ENCODE measurements around the gene POMT2.

POMT2 gene, protein sequence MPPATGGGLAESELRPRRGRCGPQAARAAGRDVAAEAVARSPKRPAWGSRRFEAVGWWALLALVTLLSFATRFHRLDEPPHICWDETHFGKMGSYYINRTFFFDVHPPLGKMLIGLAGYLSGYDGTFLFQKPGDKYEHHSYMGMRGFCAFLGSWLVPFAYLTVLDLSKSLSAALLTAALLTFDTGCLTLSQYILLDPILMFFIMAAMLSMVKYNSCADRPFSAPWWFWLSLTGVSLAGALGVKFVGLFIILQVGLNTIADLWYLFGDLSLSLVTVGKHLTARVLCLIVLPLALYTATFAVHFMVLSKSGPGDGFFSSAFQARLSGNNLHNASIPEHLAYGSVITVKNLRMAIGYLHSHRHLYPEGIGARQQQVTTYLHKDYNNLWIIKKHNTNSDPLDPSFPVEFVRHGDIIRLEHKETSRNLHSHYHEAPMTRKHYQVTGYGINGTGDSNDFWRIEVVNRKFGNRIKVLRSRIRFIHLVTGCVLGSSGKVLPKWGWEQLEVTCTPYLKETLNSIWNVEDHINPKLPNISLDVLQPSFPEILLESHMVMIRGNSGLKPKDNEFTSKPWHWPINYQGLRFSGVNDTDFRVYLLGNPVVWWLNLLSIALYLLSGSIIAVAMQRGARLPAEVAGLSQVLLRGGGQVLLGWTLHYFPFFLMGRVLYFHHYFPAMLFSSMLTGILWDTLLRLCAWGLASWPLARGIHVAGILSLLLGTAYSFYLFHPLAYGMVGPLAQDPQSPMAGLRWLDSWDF

DNA sequence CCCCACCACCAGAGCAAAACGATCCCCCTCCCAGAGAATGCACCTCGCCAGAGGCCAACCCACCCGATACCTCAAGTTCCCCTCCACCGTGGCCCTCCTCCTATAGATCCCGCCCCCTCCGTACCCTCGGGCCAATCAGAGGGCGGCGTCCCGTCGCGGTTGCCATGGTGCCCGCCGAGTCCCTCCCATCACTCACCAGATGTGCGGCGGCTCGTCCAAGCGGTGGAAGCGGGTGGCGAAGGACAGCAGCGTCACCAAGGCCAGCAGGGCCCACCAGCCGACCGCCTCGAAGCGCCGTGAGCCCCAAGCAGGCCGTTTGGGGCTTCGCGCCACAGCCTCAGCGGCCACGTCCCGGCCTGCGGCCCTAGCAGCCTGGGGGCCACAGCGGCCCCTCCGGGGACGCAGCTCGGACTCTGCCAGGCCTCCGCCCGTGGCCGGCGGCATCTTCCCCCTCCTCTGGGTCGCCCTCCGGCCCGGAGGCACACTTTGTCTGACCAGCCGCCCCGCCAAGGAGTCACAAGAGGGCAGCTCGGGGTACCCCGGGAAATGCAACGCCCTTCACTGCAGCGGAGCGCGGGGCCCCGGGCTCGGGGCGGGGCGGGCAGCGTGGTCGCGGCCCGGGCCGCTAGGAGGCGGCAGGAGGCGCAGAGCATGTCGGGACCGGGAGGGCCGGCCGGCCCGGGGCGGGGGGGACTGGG lies at the start of gene POMT2:
POMT2 (minus strand) TSS at position 646 of the 698 bp plus-strand sequence; CDS start at position 444, 202 bp downstream.
- no peaks in the 10 kb centered on the region for H3K36me3 ChIP-seq (replicated peaks)
- no peaks in the 10 kb centered on the region for H3K9me3 ChIP-seq
- in situ Hi-C loops (cut with MboI; ENCODE audit: low sequenced_read_pairs), result no loop called here
- peak within 1 kb of the TSS; percentile 78 for H3K4me3 ChIP-seq
- peaks cover 14% of the 10 kb centered on the region for H3K4me1 ChIP-seq
- no peaks in the 10 kb centered on the region for H3K27me3 ChIP-seq (ENCODE audit: low read depth)
- DNase-seq (ENCODE audit: low spot score in 2 of 2), result peak; percentile 87 to 97

DNA sequence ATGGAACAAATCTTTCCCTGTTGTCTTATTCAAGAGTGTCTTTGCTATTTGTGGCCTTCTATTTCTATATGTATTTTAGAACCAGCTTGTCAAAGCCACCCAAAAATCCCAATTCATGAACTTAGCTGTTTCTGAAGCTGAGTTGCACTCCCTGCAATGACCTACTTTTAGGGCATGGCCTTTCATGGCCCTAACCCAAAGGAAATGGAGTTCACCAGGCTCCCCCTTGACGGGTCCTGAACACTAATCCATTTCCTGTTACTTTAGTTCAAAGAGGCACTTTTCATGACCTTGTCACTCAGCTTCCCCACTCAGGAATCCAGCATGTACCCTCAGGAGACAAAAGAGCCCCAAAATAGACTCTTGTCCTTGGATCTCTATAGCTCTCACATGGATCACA lies 48.6 kb upstream of the POMT2 start:
- DNase-seq (ENCODE audit: low spot score in 2 of 2), result no peak
- Histone ChIP-seq H3K36me3 (replicated peaks) (peaks cover 3% of the 10 kb centered on the region; the same call in 1 of the 2 replicates), H3K27me3 (ENCODE audit: low read depth) (no peaks in the 10 kb centered on the region; the same call in 1 of the 2 replicates), H3K9me3 (no peaks in the 10 kb centered on the region), H3K4me1 (peaks cover 14% of the 10 kb centered on the region), H3K4me3 (no peak overlapping the region)
- in situ Hi-C loops (cut with MboI; ENCODE audit: low sequenced_read_pairs), result no loop called here

DNA sequence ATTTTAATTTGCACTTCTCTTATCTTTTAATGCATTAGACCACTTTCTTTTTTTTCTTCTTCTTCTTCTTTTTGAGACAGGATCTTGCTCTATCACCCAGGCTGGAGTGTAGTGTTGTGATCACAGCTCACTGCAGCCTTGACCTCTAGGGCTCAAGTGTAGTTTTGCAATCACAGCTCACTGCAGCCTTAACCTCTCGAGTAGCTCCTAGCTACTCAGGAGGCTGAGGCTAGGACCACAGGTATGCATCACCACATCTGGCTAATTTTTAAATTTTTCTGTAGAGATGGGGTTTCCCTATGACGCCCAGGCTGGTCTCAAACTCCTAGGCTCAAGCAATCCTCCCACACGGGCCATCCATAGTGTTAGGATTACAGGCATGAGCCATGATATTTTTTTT lies 43.5 kb upstream of the POMT2 start:
- H3K9me3 ChIP-seq, result 0 out of 2 replicates have a peak, but pooled peaks cover 3% of the 10 kb centered on the region
- H3K27me3 ChIP-seq (ENCODE audit: low read depth), result no peaks in the 10 kb centered on the region
- in situ Hi-C loops (cut with MboI; ENCODE audit: low sequenced_read_pairs), result no loop called here
- DNase-seq (ENCODE audit: low spot score in 2 of 2), result no peak
- H3K36me3 ChIP-seq (replicated peaks), result peaks cover 3% of the 10 kb centered on the region; the same call in 1 of the 2 replicates
- H3K4me3 ChIP-seq, result no peak overlapping the region
- no peaks in the 10 kb centered on the region for H3K4me1 ChIP-seq

DNA sequence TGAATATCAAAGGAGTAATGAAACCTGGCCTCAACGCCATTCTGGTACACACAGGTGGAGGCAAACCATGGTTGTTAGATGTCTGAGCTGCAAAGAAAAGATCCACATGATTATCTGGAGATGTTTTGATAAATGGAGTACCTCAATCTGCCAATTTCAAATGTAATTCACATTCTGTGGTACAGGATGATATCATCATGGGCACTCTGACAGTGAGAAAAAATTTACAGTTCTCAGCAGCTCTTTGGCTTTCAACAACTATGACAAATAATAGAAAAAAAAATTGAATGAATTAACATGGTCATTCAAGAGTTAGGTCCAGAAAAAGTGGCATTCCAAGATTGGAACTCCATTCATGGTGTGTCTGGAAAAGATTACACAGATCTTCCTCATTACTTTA lies 38.9 kb upstream of the POMT2 start:
- H3K27me3 ChIP-seq (ENCODE audit: low read depth), result no peaks in the 10 kb centered on the region
- in situ Hi-C loops (cut with MboI; ENCODE audit: low sequenced_read_pairs), result no loop called here
- DNase-seq (ENCODE audit: low spot score in 2 of 2), result no peak
- H3K4me3 ChIP-seq, result no peak overlapping the region
- 0 out of 2 replicates have a peak, but pooled peaks cover 3% of the 10 kb centered on the region for H3K9me3 ChIP-seq
- H3K4me1 ChIP-seq, result no peaks in the 10 kb centered on the region
- no peaks in the 10 kb centered on the region for H3K36me3 ChIP-seq (replicated peaks)

DNA sequence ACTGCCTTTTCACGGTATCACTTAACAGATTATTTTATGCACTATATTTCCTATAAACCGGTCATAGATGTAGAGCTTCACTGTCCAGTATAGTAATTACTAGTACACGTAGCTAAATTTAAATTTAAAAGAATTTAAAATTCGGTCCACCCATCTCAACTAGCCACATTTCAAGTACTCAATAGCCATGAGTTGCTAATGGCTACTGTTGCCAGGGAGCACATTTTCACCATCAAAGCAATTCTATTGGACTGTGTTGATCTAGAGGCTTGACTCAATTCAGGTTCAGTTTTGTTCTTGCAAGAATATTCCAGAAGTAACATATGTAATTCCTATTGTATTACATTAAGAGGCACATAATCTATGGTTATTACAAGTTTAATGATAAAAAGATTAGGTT lies 36.2 kb upstream of the POMT2 start:
- no peak overlapping the region for H3K4me3 ChIP-seq
- DNase-seq (ENCODE audit: low spot score in 2 of 2), result no peak
- in situ Hi-C loops (cut with MboI; ENCODE audit: low sequenced_read_pairs), result no loop called here
- no peaks in the 10 kb centered on the region for H3K4me1 ChIP-seq
- H3K36me3 ChIP-seq (replicated peaks), result no peaks in the 10 kb centered on the region
- H3K9me3 ChIP-seq, result 0 out of 2 replicates have a peak, but pooled peaks cover 2% of the 10 kb centered on the region
- H3K27me3 ChIP-seq (ENCODE audit: low read depth), result no peaks in the 10 kb centered on the region

DNA sequence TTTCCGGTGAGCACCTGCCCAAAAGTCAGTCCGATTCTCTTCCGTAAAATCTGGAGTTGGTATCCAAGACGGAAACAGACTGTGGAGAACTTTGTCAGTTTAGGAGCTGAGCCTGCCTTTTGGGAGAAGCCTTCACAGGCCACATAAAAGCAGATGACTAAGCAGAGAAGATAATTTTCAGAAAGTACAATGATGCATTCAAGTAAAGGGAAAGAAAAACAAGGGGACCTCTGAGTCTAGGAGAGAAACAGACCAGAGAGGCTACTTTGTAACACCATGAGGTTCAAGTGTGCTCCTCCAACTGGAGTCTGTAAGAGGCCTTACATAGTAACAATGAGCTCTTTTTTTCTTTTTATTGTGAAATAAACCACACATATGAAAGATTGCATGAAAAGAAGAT lies 35.1 kb upstream of the POMT2 start:
- no peak overlapping the region for H3K4me3 ChIP-seq
- DNase-seq (ENCODE audit: low spot score in 2 of 2), result no peak
- in situ Hi-C loops (cut with MboI; ENCODE audit: low sequenced_read_pairs), result no loop called here
- H3K27me3 ChIP-seq (ENCODE audit: low read depth), result no peaks in the 10 kb centered on the region
- H3K4me1 ChIP-seq, result no peaks in the 10 kb centered on the region
- no peaks in the 10 kb centered on the region for H3K9me3 ChIP-seq
- no peaks in the 10 kb centered on the region for H3K36me3 ChIP-seq (replicated peaks)

DNA sequence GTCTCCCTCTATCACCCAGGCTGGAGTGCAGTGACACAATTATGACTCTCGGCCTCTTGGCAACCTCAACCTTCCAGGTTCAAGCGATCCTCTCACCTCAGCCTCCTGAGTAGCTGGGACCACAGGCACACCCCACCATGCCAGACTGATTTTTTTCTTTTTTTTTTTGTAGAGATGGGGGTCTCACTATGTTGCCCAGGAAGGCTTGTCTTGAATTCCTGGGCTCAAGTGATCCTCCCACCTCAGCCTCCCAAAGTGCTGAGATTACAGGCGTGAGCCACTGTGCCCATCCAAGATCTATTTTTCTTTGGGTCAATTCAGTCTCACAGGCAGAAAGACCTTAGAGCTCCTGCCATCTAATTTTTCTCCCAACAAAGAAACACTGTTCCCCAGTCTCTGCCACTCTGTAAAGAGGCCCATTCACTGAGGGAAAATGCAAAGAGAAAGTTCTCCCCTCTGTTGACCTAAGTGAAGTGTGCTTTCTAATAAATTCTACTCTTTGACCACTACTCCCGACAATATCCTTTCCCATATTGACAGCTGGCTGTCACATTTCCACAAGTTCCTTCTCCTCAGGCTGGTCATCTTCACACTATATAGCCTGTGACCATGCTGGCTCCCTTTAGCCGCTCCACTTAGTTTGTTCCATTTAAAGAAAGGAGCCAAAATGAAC lies 32.9 kb upstream of the POMT2 start:
- in situ Hi-C loops (cut with MboI; ENCODE audit: low sequenced_read_pairs), result no loop called here
- no peaks in the 10 kb centered on the region for H3K9me3 ChIP-seq
- no peaks in the 10 kb centered on the region for H3K27me3 ChIP-seq (ENCODE audit: low read depth)
- H3K4me3 ChIP-seq, result no peak overlapping the region
- no peaks in the 10 kb centered on the region; the same call in 1 of the 2 replicates for H3K36me3 ChIP-seq (replicated peaks)
- DNase-seq (ENCODE audit: low spot score in 2 of 2), result no peak
- no peaks in the 10 kb centered on the region for H3K4me1 ChIP-seq

DNA sequence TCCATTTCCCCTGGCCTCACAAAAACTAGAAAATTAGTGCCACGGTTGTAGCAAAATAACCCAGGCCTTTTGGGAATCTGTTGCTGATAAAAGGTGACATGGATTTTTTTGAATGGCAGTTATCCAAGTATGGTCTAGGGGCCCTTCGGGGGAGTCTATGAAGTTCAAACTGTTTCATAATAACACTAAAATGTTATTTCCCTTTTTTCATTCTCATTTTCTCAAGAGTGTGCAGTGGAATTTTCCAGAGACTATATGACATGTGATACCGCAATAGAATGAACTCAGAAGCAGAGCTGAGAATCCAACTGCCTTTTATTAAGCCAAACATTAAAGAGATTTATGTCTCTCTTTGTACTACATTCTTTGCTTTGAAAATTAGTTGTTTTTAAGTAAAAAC lies 27.1 kb upstream of the POMT2 start:
- Histone ChIP-seq H3K4me1 (no peaks in the 10 kb centered on the region), H3K27me3 (ENCODE audit: low read depth) (no peaks in the 10 kb centered on the region), H3K4me3 (no peak overlapping the region), H3K36me3 (replicated peaks) (no peaks in the 10 kb centered on the region; the same call in 1 of the 2 replicates), H3K9me3 (no peaks in the 10 kb centered on the region)
- in situ Hi-C loops (cut with MboI; ENCODE audit: low sequenced_read_pairs), result no loop called here
- no peak for DNase-seq (ENCODE audit: low spot score in 2 of 2)

DNA sequence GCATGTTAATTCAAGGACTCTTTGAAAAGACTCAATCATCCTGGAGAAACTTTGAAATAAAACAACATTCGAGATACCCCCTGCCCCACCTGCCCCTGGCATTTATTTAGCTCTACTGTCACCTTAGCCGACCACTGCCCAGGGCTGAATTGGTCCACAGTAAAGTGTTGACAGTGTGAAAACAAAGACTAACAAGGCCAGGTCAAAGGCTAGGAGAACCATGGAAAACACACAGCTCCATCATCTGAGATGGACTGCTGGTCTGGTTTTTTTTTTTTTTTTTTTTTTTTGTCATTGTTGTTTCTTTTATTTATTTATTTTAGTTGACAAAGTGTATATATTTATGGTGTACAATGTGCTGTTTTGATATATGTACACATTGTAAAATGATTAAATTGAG lies 25.8 kb upstream of the POMT2 start:
- in situ Hi-C loops (cut with MboI; ENCODE audit: low sequenced_read_pairs), result no loop called here
- Histone ChIP-seq H3K27me3 (ENCODE audit: low read depth) (no peaks in the 10 kb centered on the region), H3K36me3 (replicated peaks) (no peaks in the 10 kb centered on the region; the same call in 1 of the 2 replicates), H3K4me3 (no peak overlapping the region), H3K9me3 (no peaks in the 10 kb centered on the region), H3K4me1 (no peaks in the 10 kb centered on the region)
- DNase-seq (ENCODE audit: low spot score in 2 of 2), result no peak

DNA sequence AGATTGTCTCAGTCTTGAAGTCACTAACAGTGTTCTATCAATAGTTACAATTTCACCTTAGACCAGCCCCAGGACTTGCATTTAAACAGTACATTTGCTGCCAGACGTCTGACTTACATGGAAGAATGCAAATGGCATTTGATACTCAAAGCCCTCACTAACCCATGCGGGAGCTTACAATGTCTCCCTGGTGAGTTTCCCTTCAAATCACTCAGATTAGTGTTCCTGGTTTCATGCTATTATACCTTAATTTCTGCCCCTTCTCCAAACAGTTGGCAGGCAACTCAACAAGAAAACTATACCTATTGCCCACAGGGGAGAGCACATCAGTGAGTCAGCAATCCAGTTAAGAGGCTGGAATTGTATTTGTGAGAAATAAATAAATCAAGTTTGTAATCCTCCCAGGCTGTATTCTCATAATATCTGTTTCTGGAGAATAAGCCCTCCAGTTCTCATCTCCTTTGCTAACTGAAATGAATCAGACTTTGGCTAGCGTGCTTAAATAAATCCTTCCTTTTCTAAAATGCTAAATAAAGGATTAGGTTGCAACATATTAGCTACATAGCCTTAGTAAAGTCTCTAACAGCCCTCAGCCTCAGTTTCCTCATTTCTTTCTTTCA lies 23.8 kb upstream of the POMT2 start:
- DNase-seq (ENCODE audit: low spot score in 2 of 2), result no peak
- Histone ChIP-seq H3K27me3 (ENCODE audit: low read depth) (no peaks in the 10 kb centered on the region), H3K4me1 (no peaks in the 10 kb centered on the region), H3K4me3 (no peak overlapping the region), H3K36me3 (replicated peaks) (no peaks in the 10 kb centered on the region; the same call in 1 of the 2 replicates), H3K9me3 (no peaks in the 10 kb centered on the region)
- in situ Hi-C loops (cut with MboI; ENCODE audit: low sequenced_read_pairs), result no loop called here

DNA sequence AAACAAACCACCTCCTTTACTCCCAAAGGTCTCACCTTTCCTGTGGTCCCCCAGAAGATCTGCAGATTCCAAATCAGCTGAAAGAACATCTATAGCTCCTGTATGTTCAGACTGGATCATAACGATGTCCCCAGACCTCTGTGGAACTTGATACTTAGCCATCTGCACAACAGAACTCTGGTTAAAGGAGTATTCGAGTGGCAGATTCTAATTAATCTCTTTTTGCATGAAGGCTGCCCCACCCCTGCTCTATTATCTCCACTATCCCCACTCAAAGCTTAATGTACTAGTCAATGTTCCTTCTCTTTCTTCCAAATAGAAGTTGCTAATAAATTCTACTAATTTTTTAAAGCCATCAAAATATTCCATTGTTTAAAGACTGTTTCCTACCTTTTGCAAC lies 23.0 kb upstream of the POMT2 start:
- Histone ChIP-seq H3K9me3 (no peaks in the 10 kb centered on the region), H3K36me3 (replicated peaks) (no peaks in the 10 kb centered on the region; the same call in 1 of the 2 replicates), H3K4me1 (no peaks in the 10 kb centered on the region), H3K4me3 (no peak overlapping the region), H3K27me3 (ENCODE audit: low read depth) (no peaks in the 10 kb centered on the region)
- in situ Hi-C loops (cut with MboI; ENCODE audit: low sequenced_read_pairs), result no loop called here
- no peak for DNase-seq (ENCODE audit: low spot score in 2 of 2)

DNA sequence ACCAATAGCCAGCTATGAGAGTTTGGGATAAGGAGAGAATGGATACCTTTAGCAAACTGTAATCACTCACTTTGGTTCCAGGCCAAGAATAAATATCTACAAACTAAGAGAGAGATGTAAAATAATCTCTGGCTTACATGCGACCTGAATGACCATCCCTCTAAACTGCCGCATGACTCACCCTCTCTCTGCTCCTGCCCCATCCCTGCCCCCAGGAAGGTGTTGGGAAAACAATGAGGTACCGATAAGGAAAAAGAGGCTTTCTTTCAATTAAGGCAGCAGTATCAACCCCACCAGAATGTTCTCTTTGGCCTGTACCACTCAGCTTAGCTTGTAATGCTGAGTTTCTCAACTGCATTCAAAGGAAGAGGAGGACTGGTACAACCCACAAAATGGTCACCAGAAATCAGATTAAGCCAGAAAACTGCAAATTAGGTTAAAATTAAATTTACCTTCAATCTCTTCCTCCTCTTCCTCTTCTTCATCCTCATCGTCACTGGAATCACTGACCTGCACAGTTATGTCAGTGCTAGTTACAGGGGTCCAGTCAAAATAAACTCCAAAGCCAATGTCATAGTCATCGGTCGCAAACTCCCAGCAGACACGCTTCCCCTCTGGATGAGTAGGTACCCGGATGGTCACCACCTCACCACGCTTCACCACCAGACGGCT lies 22.2 kb upstream of the POMT2 start:
- Histone ChIP-seq H3K4me1 (peaks cover 7% of the 10 kb centered on the region), H3K4me3 (no peak overlapping the region), H3K27me3 (ENCODE audit: low read depth) (no peaks in the 10 kb centered on the region), H3K36me3 (replicated peaks) (no peaks in the 10 kb centered on the region; the same call in 1 of the 2 replicates), H3K9me3 (no peaks in the 10 kb centered on the region)
- in situ Hi-C loops (cut with MboI; ENCODE audit: low sequenced_read_pairs), result no loop called here
- no peak for DNase-seq (ENCODE audit: low spot score in 2 of 2)

Measured in HAP-1 (cell line).